Loucy (cell line): ENCODE data around the gene MAD1L1.

Experiments
- H2AFZ ChIP-seq: fragments of 200-600 bp; sonication (generic); 2 replicates; pipeline ENCODE4 v1.6.0; 2016; ENCODE audit warnings: antibody characterized with exemption, mild to moderate bottlenecking, low read length, moderate library complexity
- H3F3A ChIP-seq: fragments of 200-600 bp; 2 replicates; pipeline ENCODE4 v1.6.0; 2016; ENCODE audit warnings: antibody characterized with exemption, low read depth, mild to moderate bottlenecking
- H3K27me3 ChIP-seq: fragments of 200-600 bp; sonication (generic); 2 replicates; pipeline ENCODE4 v1.6.1; 2014; ENCODE audit warnings: low read length, mild to moderate bottlenecking; ENCODE audit not compliant: insufficient read depth, poor library complexity, severe bottlenecking
- H3K36me3 ChIP-seq: fragments of 200-600 bp; sonication (generic); 2 replicates; pipeline ENCODE4 v1.6.1; 2016; ENCODE audit warnings: low read length; ENCODE audit not compliant: insufficient read depth
- H3K4me1 ChIP-seq: fragments of 200-600 bp; sonication (generic); 2 replicates; pipeline ENCODE4 v1.5.1; 2014; ENCODE audit warnings: low read length, mild to moderate bottlenecking; ENCODE audit not compliant: insufficient read depth, poor library complexity, severe bottlenecking
- H3K4me2 ChIP-seq: fragments of 200-600 bp; sonication (generic); 2 replicates; pipeline ENCODE4 v1.6.0; 2014; ENCODE audit warnings: antibody characterized with exemption, low read length, low read depth, mild to moderate bottlenecking; ENCODE audit not compliant: poor library complexity, severe bottlenecking
- H3K4me3 ChIP-seq: fragments of 200-600 bp; sonication (generic); 2 replicates; pipeline ENCODE4 v1.5.1; 2014; ENCODE audit warnings: low read length, mild to moderate bottlenecking, mixed read lengths; ENCODE audit not compliant: poor library complexity, severe bottlenecking
- H3K79me2 ChIP-seq: fragments of 200-600 bp; sonication (generic); 2 replicates; pipeline ENCODE4 v1.6.1; 2014; ENCODE audit warnings: low read length; ENCODE audit not compliant: insufficient read depth
- H3K9ac ChIP-seq: fragments of 200-600 bp; sonication (generic); 2 replicates; pipeline ENCODE4 v1.6.0; 2014; ENCODE audit warnings: mild to moderate bottlenecking, low read depth, low read length, moderate library complexity; ENCODE audit not compliant: poor library complexity, severe bottlenecking
- H3K9me2 ChIP-seq: fragments of 200-600 bp; sonication (generic); replicated peaks from 2 replicates; pipeline ENCODE4 v1.6.1; 2016; ENCODE audit warnings: low read depth, low read length, mixed read lengths
- H3K9me3 ChIP-seq: fragments of 200-600 bp; sonication (generic); 2 replicates; pipeline ENCODE4 v1.6.1; 2014; ENCODE audit warnings: mild to moderate bottlenecking, antibody characterized with exemption, low read length, low read depth; ENCODE audit not compliant: insufficient read depth
- H4K20me1 ChIP-seq: fragments of 200-600 bp; sonication (generic); 2 replicates; pipeline ENCODE4 v1.6.0; 2014; ENCODE audit warnings: antibody characterized with exemption, low read length, mild to moderate bottlenecking; ENCODE audit not compliant: insufficient read depth, poor library complexity, severe bottlenecking
- CTCF ChIP-seq: fragments of 200-600 bp; sonication (generic); conservative IDR thresholded peaks from 2 replicates; pipeline ENCODE4 v1.5.1; 2014; ENCODE audit warnings: mild to moderate bottlenecking, antibody characterized with exemption, low read length
- EZH2phosphoT487 ChIP-seq: fragments of 200-600 bp; IDR thresholded peaks from 2 replicates; pipeline ENCODE4 v1.6.1; 2018; ENCODE audit warnings: antibody characterized with exemption, mild to moderate bottlenecking, moderate library complexity, borderline replicate concordance

The MAD1L1 gene

GRCh38 chr7:1981201-1981877, 251.4 kb downstream of the MAD1L1 start:
- Histone ChIP-seq H3K27me3 (no peaks in the 10 kb centered on the region), H3K4me3 (no peak overlapping the region), H3K36me3 (peaks cover 28% of the 10 kb centered on the region; the same call in 1 of the 2 replicates), H3K79me2 (no peaks in the 10 kb centered on the region), H4K20me1 (no peaks in the 10 kb centered on the region), H3K9ac (no peak overlapping the region), H3K9me3 (no peaks in the 10 kb centered on the region), H3K4me2 (no peak overlapping the region), H3K4me1 (no peaks in the 10 kb centered on the region), H3F3A (no peaks in the 10 kb centered on the region), H2AFZ (no peak overlapping the region), H3K9me2 (no peaks in the 10 kb centered on the region)
- no peak for TF ChIP-seq CTCF
- no peak for TF ChIP-seq EZH2phosphoT487

- Histone ChIP-seq H3K27me3 (no peaks in the 10 kb centered on the region), H3K9me2 (no peaks in the 10 kb centered on the region), H2AFZ (no peak overlapping the region), H3K4me1 (no peaks in the 10 kb centered on the region), H3K9ac (no peak overlapping the region), H3F3A (no peaks in the 10 kb centered on the region), H3K79me2 (no peaks in the 10 kb centered on the region), H3K9me3 (no peaks in the 10 kb centered on the region), H4K20me1 (no peaks in the 10 kb centered on the region), H3K36me3 (peaks cover 27% of the 10 kb centered on the region; the same call in 1 of the 2 replicates), H3K4me2 (no peak overlapping the region), H3K4me3 (no peak overlapping the region)
- TF ChIP-seq EZH2phosphoT487 (no peak), CTCF (no peak)
Measured at GRCh38 chr7:1979591-1980560, 252.9 kb downstream of the MAD1L1 start.

GRCh38 chr7:1978656-1979590, 253.8 kb downstream of the MAD1L1 start:
- no peak overlapping the region for H3K4me2 ChIP-seq
- H4K20me1 ChIP-seq: no peaks in the 10 kb centered on the region
- H3K36me3 ChIP-seq: peaks cover 24% of the 10 kb centered on the region; the same call in 1 of the 2 replicates

More at GRCh38 chr7:1978656-1979590, 253.8 kb downstream of the MAD1L1 start:
- Histone ChIP-seq H3K9me2 (no peaks in the 10 kb centered on the region), H3K4me1 (peaks cover 3% of the 10 kb centered on the region), H2AFZ (no peak overlapping the region), H3F3A (no peaks in the 10 kb centered on the region), H3K9me3 (no peaks in the 10 kb centered on the region), H3K4me3 (no peak overlapping the region), H3K27me3 (no peaks in the 10 kb centered on the region), H3K79me2 (no peaks in the 10 kb centered on the region), H3K9ac (no peak overlapping the region)
- TF ChIP-seq EZH2phosphoT487: no peak
- no peak for TF ChIP-seq CTCF
